IMR-90 (cell line): ENCODE results near the gene APOOL. TPM values are rescaled to one million over a fixed set of nuclear protein-coding genes. Genes with fewer than 3 reads are reported as not detected.

Source experiments
- ATAC-seq: fragments of 200-7000 bp; cut with Tn5 transposase; 2 replicates; pipeline ENCODE4 v1.9.1; 2020; ENCODE audit warnings: low read depth, mild to moderate bottlenecking, moderate library complexity
- Bru-seq: library from RNA; stranded (reverse); fragments of 400-500 nt; gene quantifications from one replicate; lab custom pipeline; 2021; lab: Mats Ljungman, UMichigan
- BruChase-seq, 2 experiments: library from RNA; stranded (reverse); fragments of 400-500 nt; gene quantifications; one replicate each; lab custom pipeline; 2021; lab: Mats Ljungman, UMichigan
- BruUV-seq: library from RNA; stranded (reverse); fragments of 400-500 nt; replicated peaks from 2 replicates; lab custom pipeline; 2021; lab: Mats Ljungman, UMichigan
- CTCF ChIA-PET: fragments of 300-600 bp; formaldehyde crosslinking; extraction: SDS; loops from one replicate; lab custom pipeline; 2021; ENCODE audit warnings: antibody characterized with exemption; lab: Yijun Ruan, JAX
- POLR2A ChIA-PET: fragments of 300-600 bp; sonication (Branson Sonifier 250); formaldehyde crosslinking; loops from one replicate; lab custom pipeline; 2022; ENCODE audit warnings: antibody characterized with exemption; ENCODE audit not compliant: unreplicated experiment; lab: Charles Lee
- DNase-seq: peaks from one replicate; pipeline ENCODE4 v3.0.0; 2013
- H2AFZ ChIP-seq: replicated peaks from 2 replicates; pipeline ENCODE3; 2013; ENCODE audit warnings: low read length, mild to moderate bottlenecking; ENCODE audit not compliant: poor library complexity
- H2AK5ac ChIP-seq: 2 replicates; pipeline ENCODE4 v1.6.1; 2013; ENCODE audit warnings: low read depth, low read length, inconsistent platforms
- H2AK9ac ChIP-seq: replicated peaks from 2 replicates; pipeline ENCODE3; 2013; ENCODE audit warnings: mild to moderate bottlenecking, low read depth, low read length, moderate library complexity; ENCODE audit not compliant: poor library complexity
- H2BK120ac ChIP-seq: 2 replicates; pipeline ENCODE4 v1.6.1; 2013; ENCODE audit warnings: low read depth, low read length, inconsistent platforms
- H2BK15ac ChIP-seq: 3 replicates; pipeline ENCODE4 v1.6.1; 2013; ENCODE audit warnings: low read depth, low read length, inconsistent platforms
- H2BK20ac ChIP-seq: 2 replicates; pipeline ENCODE4 v1.6.1; 2013; ENCODE audit warnings: low read depth, mild to moderate bottlenecking, inconsistent platforms, low read length, moderate library complexity
- H2BK5ac ChIP-seq: 2 replicates; pipeline ENCODE4 v1.6.1; 2013; ENCODE audit warnings: mild to moderate bottlenecking, low read depth, low read length, inconsistent platforms; ENCODE audit not compliant: poor library complexity, severe bottlenecking
- H3K14ac ChIP-seq: replicated peaks from 2 replicates; pipeline ENCODE4 v1.6.1; 2013; ENCODE audit warnings: low read depth, low read length, inconsistent platforms
- H3K18ac ChIP-seq: 2 replicates; pipeline ENCODE4 v1.6.1; 2013; ENCODE audit warnings: low read depth, low read length, control low read depth
- H3K23ac ChIP-seq: 2 replicates; pipeline ENCODE4 v1.6.1; 2013; ENCODE audit warnings: low read depth, low read length, inconsistent platforms
- H3K27ac ChIP-seq: 2 replicates; pipeline ENCODE4 v1.5.1; 2013; ENCODE audit warnings: mild to moderate bottlenecking, control low read depth, low read length; ENCODE audit not compliant: insufficient read depth
- H3K27me3 ChIP-seq: 2 replicates; pipeline ENCODE4 v1.6.1; 2013; ENCODE audit warnings: low read length; ENCODE audit not compliant: control insufficient read depth, insufficient read depth
- H3K36me3 ChIP-seq: 2 replicates; pipeline ENCODE4 v1.6.1; 2013; ENCODE audit warnings: low read length, mixed read lengths; ENCODE audit not compliant: control insufficient read depth, insufficient read depth
- H3K4ac ChIP-seq: 2 replicates; pipeline ENCODE4 v1.6.1; 2013; ENCODE audit warnings: low read depth, low read length, inconsistent platforms
- H3K4me1 ChIP-seq: 2 replicates; pipeline ENCODE4 v1.6.1; 2013; ENCODE audit warnings: low read length, mixed read lengths; ENCODE audit not compliant: control insufficient read depth, insufficient read depth
- H3K4me2 ChIP-seq: 2 replicates; pipeline ENCODE4 v1.6.1; 2013; ENCODE audit warnings: low read depth, mild to moderate bottlenecking, control low read depth, low read length, moderate library complexity
- H3K4me3 ChIP-seq: 2 replicates; pipeline ENCODE4 v1.5.1; 2013; ENCODE audit warnings: low read depth, mild to moderate bottlenecking, control low read depth, low read length, moderate library complexity; ENCODE audit not compliant: insufficient read depth
- H3K56ac ChIP-seq: 2 replicates; pipeline ENCODE4 v1.6.1; 2013; ENCODE audit warnings: low read length, inconsistent platforms; ENCODE audit not compliant: insufficient read depth; ENCODE audit errors: extremely low read depth
- H3K79me1 ChIP-seq, 2 experiments: 2 replicates each; pipeline ENCODE4 v1.6.1; 2013; ENCODE audit warnings: low read length in 2 of 2, inconsistent platforms in 1 of 2, low read depth in 1 of 2
- H3K9ac ChIP-seq: 2 replicates; pipeline ENCODE4 v1.6.1; 2013; ENCODE audit warnings: low read depth, low read length, control low read depth
- H3K9me1 ChIP-seq: 2 replicates; pipeline ENCODE4 v1.6.1; 2013; ENCODE audit warnings: low read length, inconsistent platforms; ENCODE audit not compliant: insufficient read depth
- H3K9me3 ChIP-seq: 2 replicates; pipeline ENCODE4 v1.6.1; 2013; ENCODE audit warnings: low read length; ENCODE audit not compliant: control insufficient read depth, insufficient read depth
- H4K20me1 ChIP-seq: 2 replicates; pipeline ENCODE4 v1.6.1; 2013; ENCODE audit warnings: low read length, inconsistent platforms; ENCODE audit not compliant: insufficient read depth
- H4K5ac ChIP-seq: 2 replicates; pipeline ENCODE4 v1.6.1; 2013; ENCODE audit warnings: mild to moderate bottlenecking, low read depth, low read length, control low read depth
- H4K8ac ChIP-seq, 2 experiments: 2 replicates each; pipeline ENCODE4 v1.6.1; 2013; ENCODE audit warnings: low read depth in 2 of 2, low read length in 2 of 2, control low read depth in 1 of 2, inconsistent platforms in 1 of 2
- H4K91ac ChIP-seq: 2 replicates; pipeline ENCODE4 v1.6.1; 2013; ENCODE audit warnings: low read depth, low read length, inconsistent platforms; ENCODE audit not compliant: insufficient read depth
- CEBPB ChIP-seq: IDR thresholded peaks from 2 replicates; pipeline ENCODE4 v1.6.1; 2012; ENCODE audit warnings: low read depth, low read length, improper control_type of control experiment
- CTCF ChIP-seq: conservative IDR thresholded peaks from 2 replicates; pipeline ENCODE4 v1.5.1; 2012; ENCODE audit warnings: mild to moderate bottlenecking, low read depth, low read length, improper control_type of control experiment
- MAZ ChIP-seq: IDR thresholded peaks from 2 replicates; pipeline ENCODE4 v1.6.1; 2012; ENCODE audit warnings: low read depth, mild to moderate bottlenecking, low read length, improper control_type of control experiment, moderate library complexity, borderline replicate concordance
- MXI1 ChIP-seq: IDR thresholded peaks from 2 replicates; pipeline ENCODE4 v1.6.1; 2012; ENCODE audit warnings: low read depth, mild to moderate bottlenecking, low read length, moderate library complexity, borderline replicate concordance
- RAD21 ChIP-seq: IDR thresholded peaks from 2 replicates; pipeline ENCODE4 v1.6.1; 2012; ENCODE audit warnings: low read length, improper control_type of control experiment
- RFX5 ChIP-seq: IDR thresholded peaks from 2 replicates; pipeline ENCODE4 v1.8.0; 2012; ENCODE audit warnings: low read depth, mild to moderate bottlenecking, low read length, moderate library complexity
- WGBS, 2 experiments: methylation state at CpG; one replicate each; pipeline versions ENCODE4 v1.1.5 to v1.1.7; 2013; ENCODE audit warnings: missing lambda C conversion rate in 2 of 2; ENCODE audit not compliant: insufficient read length in 1 of 2; ENCODE audit errors: extremely low coverage in 2 of 2; 5-methylcytosine and 5-hydroxymethylcytosine counted together
- dilution Hi-C: fragments of 300-500 bp; cut with HindIII; formaldehyde crosslinking; loops from one replicate; pipeline ENCODE4 v1.14.3; 2018; ENCODE audit warnings: low sequenced_read_pairs; ENCODE audit not compliant: unreplicated experiment
- in situ Hi-C: fragments of 300-500 bp; cut with MboI; formaldehyde crosslinking; loops from 3 replicates; pipeline ENCODE4 v1.14.3; 2019; ENCODE audit warnings: low sequenced_read_pairs, inconsistent platforms, mixed read lengths
- intact Hi-C: fragments of 100-400 bp; cut with micrococcal nuclease; formaldehyde crosslinking; loops from 2 replicates; pipeline ENCODE4 v1.10.0; 2022
- long read RNA-seq: library from polyadenylated mRNA; unstranded; transcript quantifications from one replicate; pipeline ENCODE4 v2.0.0, GENCODE V29; 2021; ENCODE audit not compliant: unreplicated experiment
- polyA plus RNA-seq, 3 experiments: library from polyadenylated mRNA; depleted of rRNA; stranded (reverse); fragments of >200 nt; gene quantifications; 2 replicates each; pipeline ENCODE4 v1.2.3, GENCODE V29; 2012; ENCODE audit warnings: low replicate concordance in 1 of 3
- total RNA-seq: library from RNA; depleted of rRNA; stranded (reverse); fragments of >200 nt; gene quantifications from 2 replicates; pipeline ENCODE4 v1.2.3, GENCODE V29; 2012; rRNA removed

The APOOL gene
- total RNA-seq (9.7 and 11.1 TPM in 2 replicates), polyA plus RNA-seq (2012; rRNA removed) (3.2 and 4.6 TPM in 2 replicates), Bru-seq, nascent RNA (percentile 63 among the genes with signal in this experiment), BruChase-seq, experiment 1, labeled RNA remaining after a 6-hour chase (percentile 67 among the genes with signal in this experiment), BruChase-seq, experiment 2, labeled RNA remaining after a 2-hour chase (percentile 66 among the genes with signal in this experiment)
- 0.75 and 0.82 TPM in 2 replicates for polyA plus RNA-seq (2012; cell fraction: cytosol; rRNA removed)
- 0.61 and 2.5 TPM in 2 replicates for polyA plus RNA-seq (2012; cell fraction: nucleus; rRNA removed; ENCODE audit: low replicate concordance)
- long read RNA-seq, partial matches to known transcripts = 1 of 4 reads
- long read RNA-seq, other reads (novel, unspliced or antisense) = 2 of 4 reads

- H2BK5ac ChIP-seq = no peak within 1 kb of the TSS
- H3K9ac ChIP-seq = peak within 1 kb of the TSS; percentile 83
- H2AK9ac ChIP-seq = no peak within 1 kb of the TSS
- peak within 1 kb of the TSS; percentile 62 for H3K4me3 ChIP-seq
- H3K23ac ChIP-seq = no peak within 1 kb of the TSS
- H3K27ac ChIP-seq = peak within 1 kb of the TSS; percentile 48
- BruUV-seq = TSS peak; percentile 76
- H3K4me1 ChIP-seq = no peaks in the 10 kb centered on the region
- peak within 1 kb of the TSS; percentile 82 for H3K4me2 ChIP-seq
- H3K56ac ChIP-seq = peak within 1 kb of the TSS; percentile 70; the same call in 1 of the 2 replicates
- dilution Hi-C loops (no loop called here), in situ Hi-C loops (no loop called here), intact Hi-C loops (no loop called here)
- no peaks in the 10 kb centered on the region for H3K36me3 ChIP-seq
- no peaks in the 10 kb centered on the region for H3K9me3 ChIP-seq
- peak within 1 kb of the TSS; percentile 86 for H3K14ac ChIP-seq
- ChIA-PET POLR2A (no interaction called here), CTCF (no interaction called here)
- H3K9me1 ChIP-seq = no peaks in the 10 kb centered on the region
- H2AK5ac ChIP-seq = no peak within 1 kb of the TSS
- peak; percentile 98 for ATAC-seq
- WGBS, 2 experiments = 33% methylated on average over 8 of the region's 24 CpGs; no CpG with 5 or more reads in 1 of the 2 experiments
- peak within 1 kb of the TSS; percentile 79 for H3K4ac ChIP-seq
- TF ChIP-seq RAD21 (no peak), CEBPB (no peak), CTCF (no peak), MAZ (peak; percentile 48; the same call in 1 of the 2 replicates), MXI1 (0 out of 2 replicates have a peak, but pooled peaks have one; percentile 14), RFX5 (no peak)
- H2BK15ac ChIP-seq = no peak within 1 kb of the TSS; the same call in 2 of the 3 replicates
- H3K18ac ChIP-seq = no peak within 1 kb of the TSS
- peak within 1 kb of the TSS; percentile 55 to 90 for H4K8ac ChIP-seq
- no peaks in the 10 kb centered on the region for H4K20me1 ChIP-seq
- peak; percentile 88 for DNase-seq
- H4K91ac ChIP-seq = no peak within 1 kb of the TSS; the same call in 1 of the 2 replicates
- H4K5ac ChIP-seq = peak within 1 kb of the TSS; percentile 13; the same call in 1 of the 2 replicates
- H2AFZ ChIP-seq = peak within 1 kb of the TSS; percentile 86
- no peak within 1 kb of the TSS for H2BK20ac ChIP-seq
- H3K79me1 ChIP-seq = peaks cover 4 to 9% of the 10 kb centered on the region in 2 experiments; a peak in 3 of 4 replicates
- no peaks in the 10 kb centered on the region for H3K27me3 ChIP-seq
- 0 out of 2 replicates have a peak within 1 kb of the TSS, but pooled peaks have one; percentile 16 for H2BK120ac ChIP-seq
Observed at GRCh38 chrX:85003655-85004244, at the start of gene APOOL. Gene APOOL, plus strand, starts transcription at chrX:85003877. Its CDS starts 36 bp downstream, at chrX:85003913.
